Cardiac fibroblast (primary cell): ENCODE data around the gene NUP50.
A peak's percentile ranks its signal among the peaks of the same experiment; 100 is the strongest.

Source experiments
- DNase-seq, 2 donors: peaks; one replicate each; pipeline versions ENCODE4 v3.0.0 to v3.0.0-alpha.2; 2010; ENCODE audit warnings: low read depth in 2 of 2
- H3K4me3 ChIP-seq, 2 donors: replicated peaks in 1 of 2; 1 replicate in 1 of 2; 2 replicates in 1 of 2; pipeline ENCODE4 v1.5.1; 2011; ENCODE audit warnings: low read depth in 2 of 2, low read length in 2 of 2, mild to moderate bottlenecking in 2 of 2, moderate library complexity in 1 of 2
- CTCF ChIP-seq: IDR thresholded peaks from one replicate; pipeline ENCODE4 v1.5.1; 2011; ENCODE audit warnings: low read depth, mild to moderate bottlenecking, low read length, inconsistent platforms

NUP50 gene

GRCh38 chr22:45207533-45207932, 43.8 kb downstream of the NUP50 start:
- DNase-seq, result no peak
- no peak for TF ChIP-seq CTCF
- H3K4me3 ChIP-seq, result no peak overlapping the region

GRCh38 chr22:45207981-45208664, 44.4 kb downstream of the NUP50 start:
- TF ChIP-seq CTCF, result no peak
- DNase-seq, result peak in 1 of 2 donors; percentile 76
- no peak overlapping the region for H3K4me3 ChIP-seq

GRCh38 chr22:45208696-45208992, 44.9 kb downstream of the NUP50 start:
- no peak for TF ChIP-seq CTCF
- no peak overlapping the region for H3K4me3 ChIP-seq
- DNase-seq, result no peak

- DNase-seq, result peak; percentile 54 to 77
- H3K4me3 ChIP-seq, result no peak overlapping the region
- TF ChIP-seq CTCF, result peak; percentile 85
Observed at GRCh38 chr22:45208993-45209838, 45.5 kb downstream of the NUP50 start.

- no peak for DNase-seq
- TF ChIP-seq CTCF, result no peak
- no peak overlapping the region for H3K4me3 ChIP-seq
Observed at GRCh38 chr22:45210174-45210573, 46.4 kb downstream of the NUP50 start.

GRCh38 chr22:45210577-45210976, 46.9 kb downstream of the NUP50 start:
- DNase-seq, result no peak
- no peak for TF ChIP-seq CTCF

GRCh38 chr22:45210991-45211390, 47.3 kb downstream of the NUP50 start:
- no peak overlapping the region for H3K4me3 ChIP-seq
- DNase-seq, result no peak
- TF ChIP-seq CTCF, result no peak

More at GRCh38 chr22:45210577-45210976, 46.9 kb downstream of the NUP50 start:
- H3K4me3 ChIP-seq, result no peak overlapping the region
